H1 (cell line): ENCODE results near the gene NR3C1. TPM values are rescaled to one million over a fixed set of nuclear protein-coding genes. Genes with fewer than 3 reads are reported as not detected.

Experiments
- CTCF ChIA-PET: fragments of 300-600 bp; sonication (Branson Sonifier 250); formaldehyde crosslinking; loops from one replicate; lab custom pipeline; 2021; ENCODE audit not compliant: partially characterized antibody; lab: Charles Lee
- POLR2A ChIA-PET: fragments of 300-600 bp; sonication (Branson Sonifier 250); formaldehyde crosslinking; loops from one replicate; lab custom pipeline; 2021; ENCODE audit warnings: inconsistent platforms; ENCODE audit not compliant: partially characterized antibody; lab: Charles Lee
- DNase-seq, 2 experiments: peaks; one replicate each; pipeline versions ENCODE4 v3.0.0 to v3.0.0-alpha.2; 2010 to 2022; ENCODE audit warnings: low spot score in 2 of 2, low read depth in 1 of 2, mixed read lengths in 1 of 2
- FAIRE-seq: peaks from 2 replicates; lab custom pipeline; 2011; peaks lifted over from hg19 to GRCh38; lab: Jason Lieb, UNC
- H2AFZ ChIP-seq: 2 replicates; pipeline ENCODE4 v1.8.1; 2012; ENCODE audit warnings: low read length, inconsistent platforms
- H2AK5ac ChIP-seq: 2 replicates; pipeline ENCODE4 v1.6.1; 2013; ENCODE audit warnings: low read depth, low read length
- H2BK120ac ChIP-seq: replicated peaks from 2 replicates; pipeline ENCODE3; 2013; ENCODE audit warnings: low read depth, low read length, inconsistent platforms
- H2BK12ac ChIP-seq: 2 replicates; pipeline ENCODE4 v1.6.1; 2013; ENCODE audit warnings: low read depth, low read length
- H2BK15ac ChIP-seq: 2 replicates; pipeline ENCODE4 v1.6.1; 2013; ENCODE audit warnings: low read length
- H2BK20ac ChIP-seq: 2 replicates; pipeline ENCODE4 v1.6.1; 2013; ENCODE audit warnings: low read length
- H2BK5ac ChIP-seq: 2 replicates; pipeline ENCODE4 v1.6.1; 2013; ENCODE audit warnings: low read depth, low read length
- H3K14ac ChIP-seq: 2 replicates; pipeline ENCODE4 v1.6.1; 2013; ENCODE audit warnings: inconsistent platforms; ENCODE audit not compliant: insufficient read length
- H3K18ac ChIP-seq: 2 replicates; pipeline ENCODE4 v1.6.1; 2013; ENCODE audit warnings: low read length; ENCODE audit errors: extremely low read depth
- H3K23ac ChIP-seq: 2 replicates; pipeline ENCODE4 v1.6.1; 2013; ENCODE audit warnings: inconsistent platforms; ENCODE audit not compliant: insufficient read length
- H3K23me2 ChIP-seq: 2 replicates; pipeline ENCODE4 v1.6.1; 2013; ENCODE audit warnings: low read depth, low read length
- H3K27ac ChIP-seq: 2 replicates; pipeline ENCODE4 v1.6.1; 2011; ENCODE audit warnings: low read depth, low read length, inconsistent platforms
- H3K27me3 ChIP-seq, 4 experiments: replicated peaks in 1 of 4; 1 replicate in 1 of 4; 2 replicates in 3 of 4; pipeline versions ENCODE4 v1.6.1 to v1.8.1; 2011 to 2013; ENCODE audit warnings: low read length in 3 of 4, mild to moderate bottlenecking in 3 of 4, inconsistent platforms in 2 of 4, mixed read lengths in 2 of 4, moderate library complexity in 1 of 4; ENCODE audit not compliant: control insufficient read depth in 3 of 4, insufficient read depth in 3 of 4; ENCODE audit errors: extremely low read depth in 1 of 4
- H3K36me3 ChIP-seq, 4 experiments: 2 replicates each; pipeline versions ENCODE4 v1.6.1 to v1.8.1; 2011 to 2013; ENCODE audit warnings: mild to moderate bottlenecking in 4 of 4, low read length in 3 of 4, moderate library complexity in 2 of 4, control low read depth in 1 of 4, inconsistent platforms in 1 of 4; ENCODE audit not compliant: insufficient read depth in 4 of 4, control insufficient read depth in 2 of 4
- H3K4ac ChIP-seq: replicated peaks from 2 replicates; pipeline ENCODE3; 2013; ENCODE audit warnings: low read length, low read depth, mixed read lengths, inconsistent platforms; ENCODE audit not compliant: insufficient read length
- H3K4me1 ChIP-seq, 4 experiments: replicated peaks in 1 of 4; 1 replicate in 1 of 4; 2 replicates in 3 of 4; pipeline versions ENCODE4 v1.6.1 to v1.8.1; 2011 to 2013; ENCODE audit warnings: low read length in 3 of 4, inconsistent platforms in 2 of 4, mixed read lengths in 1 of 4; ENCODE audit not compliant: insufficient read depth in 4 of 4, control insufficient read depth in 3 of 4
- H3K4me2 ChIP-seq, 2 experiments: 2 replicates each; pipeline versions ENCODE4 v1.6.1 to v1.8.1; 2011 to 2013; ENCODE audit warnings: low read depth in 2 of 2, low read length in 2 of 2, control low read depth in 1 of 2, inconsistent platforms in 1 of 2, mild to moderate bottlenecking in 1 of 2; ENCODE audit not compliant: insufficient read depth in 1 of 2
- H3K4me3 ChIP-seq, 4 experiments: fragments of 200-600, 300-600 bp in 1 of 4; sonication (generic), shearing (Covaris generic), sonication (Bioruptor Twin) in 1 of 4; 2 replicates each; pipeline versions ENCODE4 v1.5.1 to v1.8.1; 2011 to 2016; ENCODE audit warnings: low read length in 4 of 4, low read depth in 3 of 4, control low read depth in 2 of 4, inconsistent platforms in 2 of 4, mild to moderate bottlenecking in 2 of 4, mixed read lengths in 1 of 4, moderate library complexity in 1 of 4; ENCODE audit not compliant: insufficient read depth in 2 of 4; ENCODE audit errors: extremely low read depth in 1 of 4
- H3K56ac ChIP-seq: replicated peaks from 2 replicates; pipeline ENCODE3; 2013; ENCODE audit warnings: low read depth, mild to moderate bottlenecking, mixed read lengths, low read length, inconsistent platforms; ENCODE audit not compliant: insufficient read length
- H3K79me1 ChIP-seq: 2 replicates; pipeline ENCODE4 v1.6.1; 2013; ENCODE audit warnings: low read depth, low read length, control low read depth
- H3K79me2 ChIP-seq, 2 experiments: 2 replicates each; pipeline versions ENCODE4 v1.6.1 to v1.8.1; 2012 to 2013; ENCODE audit warnings: low read length in 2 of 2, mild to moderate bottlenecking in 2 of 2, inconsistent platforms in 1 of 2; ENCODE audit not compliant: insufficient read depth in 2 of 2, control insufficient read depth in 1 of 2
- H3K9ac ChIP-seq, 4 experiments: replicated peaks in 1 of 4; 1 replicate in 1 of 4; 2 replicates in 3 of 4; pipeline versions ENCODE4 v1.6.1 to v1.8.1; 2011 to 2013; ENCODE audit warnings: low read depth in 3 of 4, low read length in 3 of 4, control low read depth in 2 of 4, mild to moderate bottlenecking in 2 of 4, moderate library complexity in 2 of 4, inconsistent platforms in 1 of 4; ENCODE audit errors: extremely low read depth in 1 of 4
- H3K9me3 ChIP-seq, 2 experiments: 2 replicates each; pipeline versions ENCODE4 v1.6.1 to v1.8.1; 2012 to 2013; ENCODE audit warnings: mild to moderate bottlenecking in 2 of 2, moderate library complexity in 2 of 2, control low read depth in 1 of 2, inconsistent platforms in 1 of 2, low read depth in 1 of 2, low read length in 1 of 2, mixed read lengths in 1 of 2; ENCODE audit not compliant: insufficient read depth in 2 of 2
- H4K20me1 ChIP-seq, 2 experiments: replicated peaks in 1 of 2; 2 replicates each; pipeline versions ENCODE3 to v1.8.1; 2011 to 2013; ENCODE audit warnings: inconsistent platforms in 2 of 2, low read length in 2 of 2, mild to moderate bottlenecking in 1 of 2; ENCODE audit not compliant: insufficient read depth in 2 of 2, control insufficient read depth in 1 of 2
- H4K5ac ChIP-seq: 2 replicates; pipeline ENCODE4 v1.6.1; 2013; ENCODE audit warnings: low read length, low read depth, mixed read lengths, inconsistent platforms; ENCODE audit not compliant: insufficient read length
- H4K8ac ChIP-seq: 2 replicates; pipeline ENCODE4 v1.8.0; 2013; ENCODE audit warnings: mild to moderate bottlenecking, moderate library complexity, low read length, inconsistent platforms; ENCODE audit not compliant: insufficient read depth; ENCODE audit errors: extremely low read depth
- H4K91ac ChIP-seq: replicated peaks from 2 replicates; pipeline ENCODE3; 2013; ENCODE audit warnings: low read length, mixed read lengths, inconsistent platforms; ENCODE audit not compliant: insufficient read length
- BRCA1 ChIP-seq: IDR thresholded peaks from 2 replicates; pipeline ENCODE4 v1.6.1; 2012; ENCODE audit warnings: low read depth, low read length, improper control_type of control experiment
- CBX5 ChIP-seq: fragments of 300-800, 300-1000 bp; sonication (generic); IDR thresholded peaks from 2 replicates; pipeline ENCODE4 v1.7.1; 2016; ENCODE audit warnings: antibody characterized with exemption, low read length, low read depth
- CEBPB ChIP-seq: IDR thresholded peaks from 2 replicates; pipeline ENCODE4 v1.6.1; 2012; ENCODE audit warnings: low read depth, low read length
- CHD1 ChIP-seq: IDR thresholded peaks from 2 replicates; pipeline ENCODE4 v1.6.1; 2012; ENCODE audit warnings: low read depth, low read length, improper control_type of control experiment
- CHD2 ChIP-seq: IDR thresholded peaks from 2 replicates; pipeline ENCODE4 v1.6.1; 2012; ENCODE audit warnings: low read length, improper control_type of control experiment
- KDM4A ChIP-seq: IDR thresholded peaks from one replicate; pipeline ENCODE4 v1.7.1; 2012; ENCODE audit warnings: low read depth, mild to moderate bottlenecking, moderate library complexity, low read length, inconsistent platforms; ENCODE audit not compliant: severe bottlenecking
- RFX5 ChIP-seq: IDR thresholded peaks from 2 replicates; pipeline ENCODE4 v1.6.1; 2011; ENCODE audit warnings: low read depth, low read length, improper control_type of control experiment, borderline replicate concordance
- RNF2 ChIP-seq: fragments of 200-900, 300-1000 bp; sonication (generic); IDR thresholded peaks from 2 replicates; pipeline ENCODE4 v1.7.1; 2016; ENCODE audit warnings: borderline replicate concordance, low read depth, mild to moderate bottlenecking, antibody characterized with exemption, low read length; ENCODE audit not compliant: poor library complexity, severe bottlenecking; ENCODE audit errors: missing control alignments
- SP2 ChIP-seq: IDR thresholded peaks from 2 replicates; pipeline ENCODE4 v1.6.1; 2012; ENCODE audit warnings: mild to moderate bottlenecking, low read length, inconsistent platforms
- TAF7 ChIP-seq: optimal IDR thresholded peaks from 2 replicates; pipeline ENCODE3; 2011; ENCODE audit warnings: low read depth, mild to moderate bottlenecking, inconsistent platforms, low read length, moderate library complexity, borderline replicate concordance
- TCF12 ChIP-seq: IDR thresholded peaks from 2 replicates; pipeline ENCODE4 v1.6.1; 2011; ENCODE audit warnings: low read depth, mild to moderate bottlenecking, low read length
- TEAD4 ChIP-seq: IDR thresholded peaks from 2 replicates; pipeline ENCODE4 v1.6.1; 2012; ENCODE audit warnings: low read depth, low read length, inconsistent platforms, mixed read lengths
- YY1 ChIP-seq: IDR thresholded peaks from 2 replicates; pipeline ENCODE4 v1.6.1; 2011; ENCODE audit warnings: low read depth, mild to moderate bottlenecking, low read length
- ZNF274 ChIP-seq: IDR thresholded peaks from 2 replicates; pipeline ENCODE4 v1.7.0; 2012; ENCODE audit warnings: low read length, borderline replicate concordance; ENCODE audit errors: extremely low read depth
- WGBS, 2 experiments: shearing (Covaris generic) in 1 of 2; methylation state at CpG; one replicate each; pipeline versions ENCODE4 v1.1.6 to v1.1.7; 2013 to 2015; ENCODE audit warnings: low lambda C conversion rate in 2 of 2, mixed read lengths in 2 of 2, inconsistent platforms in 1 of 2, low coverage in 1 of 2, missing lambda C conversion rate in 1 of 2; ENCODE audit not compliant: insufficient replicate concordance in 2 of 2, insufficient coverage in 1 of 2, insufficient read length in 1 of 2; ENCODE audit errors: extremely low coverage in 1 of 2, missing lambda C conversion rate in 1 of 2; 5-methylcytosine and 5-hydroxymethylcytosine counted together
- polyA plus RNA-seq, 7 experiments: library from polyadenylated mRNA; depleted of rRNA in 3 of 7; stranded (reverse) in 5 of 7; unstranded in 2 of 7; fragments of >200 nt in 5 of 7; fragments of 200-250 nt in 2 of 7; gene quantifications; 1 replicate in 5 of 7; 2 replicates in 1 of 7; 4 replicates in 1 of 7; pipeline versions ENCODE4 v1.2.1 to v1.2.3, GENCODE V29; 2011 to 2013; ENCODE audit warnings: missing spikeins in 2 of 7, mixed read lengths in 2 of 7
- total RNA-seq: library from RNA; stranded (reverse); fragmentation: NEBNext Ultra II Directional; extraction: Animal tissue kit (Norgen Biotek cat#: 25700); gene quantifications from 2 replicates; pipeline ENCODE4 v1.2.1, GENCODE V29; 2021

The NR3C1 gene
- total and polyA plus RNA-seq, 2 of the 8 experiments (the other 6 are each of a cell fraction or from before 2014, with no cell fraction given), result 1.7 to 5.4 TPM

- Histone ChIP-seq H3K23me2 (no peaks in the 10 kb centered on the region), H4K20me1 (no peaks in the 10 kb centered on the region), H3K27ac (no peak overlapping the region), H3K4me3 (no peak overlapping the region), H3K4me2 (no peak overlapping the region), H3K79me2 (no peaks in the 10 kb centered on the region), H2BK5ac (no peak overlapping the region), H4K8ac (no peak overlapping the region), H2BK120ac (no peak overlapping the region), H2BK15ac (no peak overlapping the region), H3K79me1 (no peaks in the 10 kb centered on the region), H2AFZ (no peak overlapping the region), H3K4me1 (no peaks in the 10 kb centered on the region), H2BK20ac (no peak overlapping the region), H3K27me3 (no peaks in the 10 kb centered on the region), H3K56ac (no peak overlapping the region), H3K9me3 (peaks cover 3 to 6% of the 10 kb centered on the region in 2 experiments; a peak in 2 of 4 replicates), H2AK5ac (no peak overlapping the region), H3K9ac (no peak overlapping the region), H3K36me3 (no peaks in the 10 kb centered on the region), H3K23ac (no peak overlapping the region), H2BK12ac (no peak overlapping the region), H3K18ac (no peak overlapping the region), H4K5ac (no peak overlapping the region), H4K91ac (no peak overlapping the region), H3K4ac (no peak overlapping the region), H3K14ac (no peak overlapping the region)
- POLR2A ChIA-PET, result no interaction called here
- no peak for DNase-seq
- no peak for TF ChIP-seq TAF7
- no peak for TF ChIP-seq CHD1
- no peak for TF ChIP-seq CHD2
- TF ChIP-seq TCF12, result no peak
- no peak for TF ChIP-seq CBX5
- no peak for TF ChIP-seq BRCA1
- no peak for TF ChIP-seq TEAD4
- TF ChIP-seq RNF2, result no peak
- TF ChIP-seq CEBPB, result no peak
- no peak for TF ChIP-seq SP2
- TF ChIP-seq ZNF274, result no peak
- no peak for TF ChIP-seq RFX5
- no peak for TF ChIP-seq KDM4A
- no peak for TF ChIP-seq YY1
- 91% methylated on average over 2 of the region's 2 CpGs; no CpG with 5 or more reads in 1 of the 2 experiments for WGBS, 2 experiments
- CTCF ChIA-PET, result no interaction called here
- no peak for FAIRE-seq
Measured at GRCh38 chr5:143329843-143330242, 73.6 kb downstream of the NR3C1 start.
